Middle frontal gyrus (tissue), 1 donor: ENCODE results near the gene QSER1.
"Not testable (repeated sequence)": the region's sequence is repeated elsewhere in the genome, so short reads cannot be mapped to it uniquely, and the experiment has no call there.

Source experiments
- DNase-seq: peaks from one replicate; pipeline ENCODE4 v3.0.0-alpha.2; 2015; ENCODE audit warnings: low spot score; ENCODE audit errors: extremely low spot score

QSER1 gene

DNA sequence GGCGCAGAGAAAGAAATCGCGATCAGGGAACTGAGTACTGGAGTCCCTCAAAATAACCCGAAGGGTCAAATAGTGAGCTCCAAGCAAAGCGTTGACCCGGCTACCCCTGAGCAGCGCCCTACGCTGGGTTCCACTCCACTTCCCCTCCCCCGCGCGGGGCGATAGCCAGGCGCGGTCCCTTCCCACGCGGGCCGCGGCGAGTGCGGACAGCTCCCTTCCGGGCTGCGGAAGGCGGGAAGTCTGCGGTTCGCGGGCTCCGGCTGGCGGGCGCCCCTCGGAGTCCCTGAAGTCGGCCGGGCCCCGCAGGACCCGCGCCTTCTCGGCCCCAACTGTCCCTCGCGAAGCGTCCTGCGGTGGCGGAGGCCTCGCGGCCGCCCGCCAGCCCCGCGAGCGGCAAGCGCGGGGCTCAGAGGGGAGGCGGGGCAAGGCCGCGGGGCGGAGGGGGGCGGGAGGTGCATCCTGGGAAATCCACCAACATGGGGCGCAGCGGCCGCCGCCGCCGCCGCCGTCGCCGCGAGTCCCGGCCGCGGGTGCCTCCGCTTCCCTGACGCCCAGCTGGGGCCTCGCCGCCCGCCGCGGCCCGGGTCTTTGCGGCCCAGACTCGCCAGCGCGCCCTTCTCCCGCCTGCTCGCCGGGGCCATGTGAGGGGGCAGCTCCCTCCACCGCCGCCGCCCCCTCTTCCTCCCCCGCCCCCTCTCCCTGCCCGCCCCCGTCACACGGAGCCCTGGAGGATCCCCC lies at the start of gene QSER1:
QSER1 (plus strand) TSS at position 457 of the 738 bp plus-strand sequence. CDS start 315 bp downstream, outside the sequence.
- peak; percentile 15 for DNase-seq

DNA sequence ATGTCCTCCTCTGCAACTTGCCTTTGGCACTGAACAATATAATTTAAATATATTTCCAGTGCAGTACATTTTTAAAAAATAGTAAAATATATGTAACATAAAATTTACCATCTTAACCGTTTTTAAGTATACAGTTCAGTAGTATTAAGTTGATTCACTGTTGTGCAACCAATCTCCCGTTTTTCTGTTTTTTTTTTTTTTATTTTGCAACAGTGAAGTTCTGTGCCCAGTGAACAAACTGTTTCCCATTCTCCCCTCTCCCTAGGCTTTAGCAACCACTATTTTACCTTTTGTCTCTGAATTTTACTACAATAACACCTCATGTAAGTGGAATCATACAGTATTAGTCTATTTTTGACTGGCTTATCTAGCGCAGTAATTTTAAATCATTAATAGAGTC lies 49.1 kb upstream of the QSER1 start:
- no peak for DNase-seq

DNA sequence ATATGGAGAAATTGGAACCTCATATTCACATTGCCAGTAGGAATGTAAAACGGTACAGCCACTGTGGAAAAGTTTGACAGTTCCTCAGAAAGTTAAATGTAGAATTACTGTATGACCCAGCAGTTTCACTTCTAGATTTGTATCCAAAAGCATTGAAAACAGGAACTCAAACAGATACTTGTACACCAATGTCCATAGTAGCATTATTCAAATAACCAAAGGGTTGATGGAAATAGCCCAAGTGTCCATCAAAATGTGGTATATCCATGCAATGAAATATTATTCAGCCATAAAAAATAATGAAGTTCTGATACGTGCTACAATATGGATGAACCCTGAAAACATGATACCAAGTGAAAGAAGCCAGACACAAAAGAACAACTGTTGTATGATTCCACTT lies 45.1 kb upstream of the QSER1 start:
- no peak for DNase-seq

DNA sequence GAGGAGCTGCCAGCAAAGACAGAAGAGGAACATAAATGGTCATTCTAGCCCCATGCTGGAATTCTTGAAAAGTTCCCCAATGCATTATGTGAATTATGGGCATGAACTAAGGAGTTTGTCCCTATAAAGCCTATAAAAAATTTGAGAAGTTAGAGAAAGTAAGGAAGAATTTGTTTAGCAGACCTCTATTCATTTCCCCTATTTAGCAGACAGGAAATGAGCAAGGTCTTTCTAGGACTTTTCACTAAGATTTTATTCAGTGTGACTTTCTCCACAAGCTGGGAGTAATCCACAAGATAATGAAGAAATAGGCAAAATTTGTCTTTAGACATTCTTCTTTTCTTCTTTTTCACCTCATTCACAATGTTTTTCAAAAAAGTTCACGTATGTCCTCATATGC lies 42.9 kb upstream of the QSER1 start:
- no peak for DNase-seq

DNA sequence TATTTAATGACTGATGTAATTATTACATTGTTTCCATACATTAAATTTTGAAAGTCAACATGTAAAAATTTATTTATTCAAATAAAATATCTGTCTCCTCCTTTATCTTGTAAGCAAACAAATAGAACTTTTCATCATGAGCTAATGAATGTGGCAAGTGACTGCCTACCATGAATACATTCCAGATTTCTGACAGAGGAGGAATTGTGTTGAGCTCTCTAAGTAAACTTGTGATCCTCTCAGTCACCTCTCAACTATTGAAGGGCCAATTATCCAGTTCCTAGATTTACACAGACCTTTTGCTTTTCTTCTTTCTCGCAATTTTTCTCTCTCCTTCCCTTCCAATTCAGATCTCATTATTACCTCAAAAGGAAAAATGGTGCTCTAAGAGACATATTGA lies 41.4 kb upstream of the QSER1 start:
- no peak for DNase-seq

DNA sequence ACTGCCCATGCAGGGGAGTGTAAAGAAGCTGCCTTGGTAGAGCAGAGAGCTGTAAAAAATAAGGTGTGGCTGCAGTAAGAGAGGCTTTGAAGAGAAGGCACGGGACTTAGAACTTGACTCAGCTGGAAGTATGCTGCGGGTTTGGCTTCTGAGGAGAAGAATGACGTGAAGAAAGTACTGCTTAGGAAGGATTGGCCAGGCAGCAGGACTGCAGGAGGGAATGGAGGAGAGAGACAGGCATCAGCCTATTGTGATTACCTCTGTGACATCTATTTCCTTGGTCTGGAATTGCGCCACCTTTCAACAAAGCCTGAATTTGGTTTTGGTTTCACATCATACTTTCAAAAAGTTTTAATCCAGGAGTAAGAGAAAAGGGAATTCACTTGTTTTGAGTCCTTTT lies 40.4 kb upstream of the QSER1 start:
- DNase-seq: no peak

DNA sequence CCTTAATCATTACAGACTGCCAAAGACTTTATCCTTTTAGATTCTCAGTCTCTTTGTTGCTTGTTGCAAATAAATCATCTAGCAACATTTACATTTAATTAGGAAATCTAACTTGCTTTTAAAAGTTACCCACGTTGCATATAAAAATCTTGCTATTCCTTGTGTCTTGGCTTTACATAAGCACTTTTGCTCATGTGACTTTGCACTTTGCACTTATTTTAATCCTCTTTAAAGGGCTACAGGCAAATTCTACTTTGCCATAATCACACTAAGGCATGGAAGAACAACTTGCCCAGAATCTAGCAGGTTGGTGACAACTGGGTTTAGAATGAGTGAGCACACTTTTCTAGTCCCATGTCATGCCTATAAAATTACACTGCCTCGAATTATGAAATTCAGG lies 37.0 kb upstream of the QSER1 start:
- no peak for DNase-seq

DNA sequence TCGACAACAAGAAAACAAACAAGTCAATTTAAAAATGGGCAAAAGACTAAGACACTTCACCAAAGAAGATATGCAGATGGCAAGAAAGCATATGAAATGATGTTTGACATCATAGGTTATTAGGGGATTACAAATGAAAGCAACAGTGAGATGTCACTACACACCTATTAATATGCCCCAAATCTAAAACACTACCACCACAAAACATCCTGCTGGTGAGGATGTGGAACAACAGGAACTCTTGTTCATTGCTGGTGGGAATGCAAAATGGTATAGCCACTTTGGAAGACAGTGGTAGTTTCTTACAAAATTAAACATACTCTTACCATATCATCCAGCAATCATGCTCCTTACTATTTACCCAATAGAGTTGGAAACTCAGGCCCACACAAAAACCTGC lies 33.9 kb upstream of the QSER1 start:
- no peak for DNase-seq

DNA sequence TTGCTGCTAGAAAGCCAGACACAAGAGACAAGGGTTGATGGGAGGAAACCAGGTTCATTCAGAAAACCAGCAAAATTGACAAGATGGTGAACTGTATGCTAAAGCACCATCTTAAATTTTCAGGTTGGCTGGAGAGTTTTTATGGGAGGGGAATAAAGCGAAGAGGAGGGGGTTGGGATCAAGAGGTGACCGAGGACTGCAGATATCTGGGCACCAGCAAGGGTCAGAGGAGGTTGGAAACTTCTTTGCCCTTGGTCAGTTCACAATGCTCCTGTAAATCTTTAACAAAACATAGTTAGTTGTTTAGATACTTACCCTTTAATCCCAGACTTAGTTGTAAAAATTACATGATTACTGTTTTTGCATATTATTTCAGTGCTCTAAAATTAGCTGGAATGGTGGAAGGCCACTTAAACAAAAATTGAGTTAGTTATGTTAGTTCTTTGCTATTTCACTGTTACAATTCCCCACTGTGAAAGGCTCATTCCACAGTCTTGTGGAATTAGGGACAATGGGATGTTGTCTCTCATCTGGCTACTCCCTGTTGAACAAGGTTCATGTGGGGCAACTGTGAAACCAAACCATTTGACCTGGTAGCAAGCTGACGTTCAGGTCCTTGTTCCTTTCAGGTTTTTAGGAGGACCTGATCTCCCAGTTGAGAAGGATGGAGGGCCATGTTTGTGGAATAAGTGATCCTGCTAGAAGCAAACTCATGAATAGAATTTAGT lies 30.6 kb upstream of the QSER1 start:
- no peak for DNase-seq

DNA sequence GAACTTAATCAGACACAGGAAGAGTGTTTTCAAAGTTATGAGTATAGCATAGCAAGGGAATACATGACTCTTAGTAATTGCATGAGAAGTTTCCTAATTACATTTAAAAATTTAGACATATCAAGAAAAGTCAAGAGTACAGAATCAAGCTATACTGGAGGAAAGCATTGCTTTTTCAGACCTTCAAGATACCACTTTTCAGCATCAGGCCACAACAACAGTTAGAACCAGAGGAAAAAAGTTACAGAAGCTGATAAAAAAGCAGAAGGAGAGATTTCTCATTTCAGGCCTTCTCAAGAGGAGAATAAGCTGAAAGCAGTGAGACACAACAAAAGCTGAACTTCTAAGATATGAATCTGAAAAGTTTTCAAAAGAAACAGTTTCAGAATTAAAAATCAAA lies 28.1 kb upstream of the QSER1 start:
- no peak for DNase-seq

DNA sequence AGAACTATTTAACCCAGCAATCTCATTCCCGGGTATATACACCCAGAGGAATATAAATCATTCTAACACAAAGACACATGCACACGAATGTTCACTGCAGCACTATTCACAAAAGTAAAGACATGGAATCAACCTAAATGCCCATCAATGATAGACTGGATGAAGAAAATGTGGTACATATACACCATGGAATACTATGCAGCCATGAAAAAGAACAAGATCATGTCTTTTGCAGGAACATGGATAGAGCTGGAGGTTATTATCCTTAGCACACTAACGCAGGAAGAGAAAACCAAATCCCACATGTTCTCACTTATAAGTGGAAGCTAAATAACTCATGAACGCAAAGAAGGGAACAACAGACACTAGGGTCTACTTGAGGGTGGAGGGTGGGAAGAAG lies 23.9 kb upstream of the QSER1 start:
- DNase-seq: not testable (repeated sequence)

DNA sequence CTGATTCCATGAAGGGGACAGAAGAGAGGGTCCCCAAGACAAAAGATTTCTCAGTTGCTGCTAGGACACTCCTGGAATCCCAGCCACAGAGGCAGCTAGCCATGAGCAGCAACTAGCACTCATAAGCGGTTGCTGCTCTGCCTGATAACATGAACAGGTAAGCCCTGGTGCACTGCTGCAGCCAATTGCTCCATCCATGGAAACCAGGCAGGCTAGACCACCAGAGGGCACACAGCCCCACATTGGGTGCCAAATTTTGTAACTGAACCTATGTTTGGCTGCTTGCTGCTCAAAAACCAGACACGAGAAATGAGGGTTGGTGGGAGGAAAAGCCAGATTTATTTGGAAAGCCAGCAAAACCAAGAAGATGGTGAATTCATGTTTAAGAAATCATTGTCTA lies 21.9 kb upstream of the QSER1 start:
- no peak for DNase-seq

DNA sequence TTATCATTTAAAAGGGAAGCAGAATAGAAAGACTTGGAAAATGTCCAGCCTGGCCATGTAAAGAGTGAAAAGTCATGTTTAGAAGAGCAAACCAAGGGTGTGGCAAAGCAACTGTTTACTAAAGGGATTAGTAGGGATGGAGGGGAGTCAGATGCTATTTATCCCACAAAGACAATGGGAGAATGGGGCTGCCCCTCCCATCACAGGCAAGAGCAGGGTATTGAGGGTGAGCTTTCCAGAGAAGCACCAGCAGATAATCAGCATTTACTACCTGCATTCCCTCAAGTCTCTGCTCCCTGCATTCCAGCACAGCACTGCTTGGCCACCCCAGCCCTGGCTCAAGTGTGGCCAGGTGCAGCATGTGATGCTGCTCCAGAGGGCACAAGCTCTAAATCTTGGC lies 18.5 kb upstream of the QSER1 start:
- no peak for DNase-seq

DNA sequence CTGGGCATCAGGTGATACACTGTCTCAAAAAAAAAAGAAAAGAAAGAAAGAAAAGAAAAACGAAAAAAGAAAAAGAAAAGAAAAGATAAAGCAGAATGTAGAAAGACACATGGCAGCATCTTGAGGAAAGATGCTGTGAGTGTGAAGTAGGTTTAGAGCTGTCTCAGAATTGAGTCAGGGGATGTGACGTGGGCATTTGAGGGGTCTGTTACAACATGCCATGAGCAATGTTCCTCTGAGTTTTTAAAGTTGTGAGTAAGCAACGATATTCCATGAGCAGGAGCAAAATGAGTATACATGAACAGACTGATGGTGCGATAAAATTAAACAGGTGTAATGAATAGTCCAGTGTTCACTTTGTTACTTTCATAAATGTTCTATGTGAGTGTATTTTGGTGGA lies 11.3 kb upstream of the QSER1 start:
- DNase-seq: no peak

DNA sequence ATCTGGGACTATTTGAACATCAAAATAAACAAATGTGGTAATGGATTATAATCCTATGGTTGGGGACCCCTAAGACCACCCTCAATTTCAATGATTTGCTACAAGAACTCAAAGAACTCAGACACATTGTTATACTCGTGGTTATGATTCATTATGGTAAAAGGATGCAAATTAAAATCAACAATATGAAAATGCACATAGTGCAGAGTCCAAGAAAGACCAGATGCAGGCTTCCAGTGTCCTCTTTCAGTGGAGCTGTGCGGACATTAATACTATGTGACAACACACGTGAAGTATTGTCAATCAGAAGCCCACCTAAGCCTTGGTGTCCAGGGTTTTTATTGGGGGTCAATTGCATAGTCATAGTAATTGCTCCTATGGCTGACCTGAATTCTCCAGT lies 9.2 kb upstream of the QSER1 start:
- DNase-seq: no peak

DNA sequence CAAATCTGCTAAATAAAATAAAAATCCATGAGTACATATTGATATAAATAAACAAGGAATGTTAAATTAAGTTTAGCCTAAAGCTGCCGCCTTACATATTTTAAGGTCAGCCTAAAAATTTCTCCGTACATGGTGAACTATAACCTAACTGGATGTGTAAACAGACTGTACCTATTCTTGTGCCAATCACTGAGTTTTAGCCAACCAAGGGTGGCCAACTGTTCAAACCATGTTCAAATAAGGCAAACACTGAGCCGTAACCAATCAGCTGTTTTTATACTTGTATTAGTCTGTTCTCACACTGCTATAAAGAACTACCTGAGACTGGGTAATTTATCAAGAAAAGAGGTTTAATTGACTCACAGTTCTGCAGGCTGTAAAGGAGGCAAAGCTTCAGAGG lies 8.6 kb upstream of the QSER1 start:
- no peak for DNase-seq

DNA sequence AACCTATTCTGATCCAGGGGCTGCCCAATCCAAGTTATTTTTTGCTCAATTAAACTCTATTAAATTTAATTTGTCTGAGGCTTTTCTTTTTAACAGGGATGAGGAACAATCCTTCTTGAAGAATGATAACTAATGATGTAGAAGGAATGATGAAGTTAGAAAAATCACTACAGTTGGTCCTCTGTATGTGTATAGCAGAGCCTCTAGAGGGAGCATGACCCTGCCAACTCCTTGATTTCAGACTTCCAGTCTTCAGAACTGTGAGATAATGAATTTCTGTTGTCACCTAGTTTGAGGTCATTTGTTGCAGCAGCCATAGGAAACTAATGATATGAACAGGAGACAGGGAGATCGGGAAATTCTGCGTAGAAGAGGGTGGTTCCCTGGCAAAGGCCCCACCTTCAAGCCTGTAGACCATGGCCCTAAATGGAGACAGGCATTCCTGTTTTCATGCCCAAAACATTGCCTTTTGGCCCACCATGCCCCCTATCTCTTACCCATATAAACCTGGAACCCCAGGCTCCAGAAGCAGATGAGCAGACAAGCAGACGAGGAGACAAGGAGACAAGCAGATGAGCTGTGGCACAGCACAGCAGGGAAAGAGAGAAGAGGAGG lies 7.7 kb upstream of the QSER1 start:
- no peak for DNase-seq

DNA sequence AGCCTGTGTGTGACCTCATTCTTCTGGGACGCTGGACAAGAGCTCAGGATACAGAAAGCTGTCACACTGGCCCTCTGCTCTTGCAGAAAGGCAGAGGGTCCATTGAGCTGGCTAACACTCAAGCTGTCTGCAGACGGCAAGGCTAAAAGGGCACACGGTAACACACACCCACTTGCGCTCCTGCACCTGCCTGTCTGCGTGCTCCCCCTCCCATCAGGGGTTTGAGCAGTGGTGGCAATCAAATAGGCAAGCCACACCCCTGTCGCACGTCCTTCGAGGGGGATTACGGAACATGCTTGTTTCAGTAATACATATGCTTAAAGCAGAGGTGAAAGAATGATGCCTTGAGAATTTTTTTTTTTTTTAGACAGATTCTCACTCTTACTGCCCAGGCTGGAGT lies 7.1 kb upstream of the QSER1 start:
- no peak for DNase-seq

DNA sequence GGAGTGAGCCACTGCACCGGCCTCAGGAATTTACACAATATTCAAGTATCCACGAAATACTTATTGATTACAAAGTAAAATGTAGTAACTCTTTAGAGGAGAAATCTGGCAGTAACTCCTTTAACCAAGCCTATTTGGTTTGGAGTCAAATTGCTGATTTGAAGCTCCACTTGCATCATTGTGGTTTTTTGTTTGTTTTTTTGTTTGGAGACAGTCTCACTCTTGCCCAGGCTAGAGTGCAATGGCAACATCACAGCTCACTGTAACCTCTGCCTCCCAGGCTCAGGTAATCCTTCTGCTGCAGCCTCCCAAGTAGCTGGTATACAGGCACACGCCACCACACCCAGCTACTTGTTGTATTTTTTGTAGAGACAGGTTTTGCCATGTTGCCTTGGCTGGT lies 6.4 kb upstream of the QSER1 start:
- DNase-seq: no peak

DNA sequence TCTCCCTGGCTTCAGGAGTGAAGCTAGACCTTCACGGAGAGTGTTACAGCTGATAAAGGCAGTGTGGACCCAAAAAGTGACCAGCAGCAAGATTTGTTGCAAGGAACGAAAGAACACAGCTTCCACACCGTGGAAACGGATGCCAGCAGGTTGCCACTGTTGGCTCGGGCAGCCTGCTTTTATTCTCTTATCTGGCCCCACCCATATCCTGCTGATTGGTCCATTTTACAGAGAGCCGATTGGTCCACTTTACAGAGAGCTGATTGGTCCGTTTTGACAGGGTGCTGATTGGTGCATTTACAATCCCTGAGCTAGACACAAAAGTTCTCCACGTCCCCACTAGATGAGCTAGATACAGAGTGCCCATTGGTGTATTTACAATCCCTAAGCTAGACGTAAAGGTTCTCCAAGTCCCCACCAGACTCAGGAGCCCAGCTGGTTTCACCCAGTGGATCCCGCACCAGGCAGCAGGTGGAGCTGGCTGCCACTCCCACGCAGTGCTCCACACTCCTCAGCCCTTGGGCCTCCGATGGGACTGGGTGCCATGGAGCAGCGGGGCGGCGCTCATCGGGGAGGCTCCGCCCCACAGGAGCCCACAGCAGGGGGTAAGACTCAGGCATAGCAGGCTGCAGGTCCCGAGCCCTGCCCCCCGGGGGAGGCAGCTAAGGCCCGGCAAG lies 4.8 kb upstream of the QSER1 start:
- not testable (repeated sequence) for DNase-seq

DNA sequence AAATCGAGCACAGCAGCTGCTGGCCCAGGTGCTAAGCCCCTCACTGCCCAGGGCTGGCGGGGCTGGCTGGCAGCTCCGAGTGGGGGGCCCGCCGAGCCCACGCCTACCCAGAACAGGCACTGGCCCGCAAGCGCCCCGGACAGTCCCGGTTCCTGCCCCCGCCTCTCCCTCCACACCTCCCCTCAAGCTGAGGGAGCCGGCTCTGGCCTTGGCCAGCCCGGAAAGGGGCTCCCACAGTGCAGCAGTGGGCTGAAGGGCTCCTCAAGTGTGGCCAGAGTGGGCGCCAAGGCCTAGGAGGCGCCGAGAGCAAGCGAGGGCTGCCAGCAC lies 4.3 kb upstream of the QSER1 start:
- DNase-seq: not testable (repeated sequence)

DNA sequence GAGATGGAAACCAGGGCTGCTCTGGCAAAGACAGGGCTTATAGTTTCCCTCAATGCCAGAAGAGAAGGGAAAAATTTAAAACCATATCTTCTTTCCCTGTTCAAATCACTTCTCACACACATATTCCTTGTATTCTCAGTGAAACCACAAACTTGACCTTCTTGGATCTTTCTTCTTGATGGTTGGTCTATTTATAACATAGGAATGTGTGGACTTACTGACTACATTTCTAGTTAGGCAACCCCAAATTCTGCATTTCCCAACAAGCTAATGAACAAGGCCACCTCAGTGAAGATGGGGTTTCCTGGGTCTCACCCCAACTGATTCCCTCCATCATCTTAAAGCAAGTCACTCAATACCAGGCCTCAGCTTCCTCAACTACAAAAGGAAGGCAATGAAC lies 3.8 kb upstream of the QSER1 start:
- no peak for DNase-seq
